SKM-1 treated with dmso at 0.1 percent for 144 hours (cell line): Measurements from ENCODE around the gene FICD.

Source experiments
- DNase-seq: peaks from one replicate; lab custom pipeline; 2025; ENCODE audit not compliant: unreplicated experiment; lab: John Stamatoyannopoulos, UW

FICD gene

DNA sequence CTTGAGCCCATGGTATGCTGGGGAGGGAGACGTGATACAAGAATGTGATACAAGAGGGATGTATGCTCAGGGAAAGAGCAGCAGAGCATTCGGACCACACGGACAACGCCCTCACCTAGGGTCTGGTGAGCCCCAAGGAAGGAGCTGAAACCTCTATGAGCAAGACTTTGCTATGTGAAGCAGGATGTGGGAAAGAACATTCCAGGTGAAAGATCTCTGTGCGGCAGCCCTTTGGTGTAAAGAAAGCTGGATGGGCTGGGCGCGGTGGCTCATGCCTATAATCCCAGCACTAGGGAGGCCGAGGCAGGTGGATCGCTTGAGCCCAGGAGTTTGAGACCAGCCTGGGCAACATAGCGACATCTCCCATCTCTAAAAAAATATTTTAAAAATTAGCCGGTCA is 16.9 kb upstream of the FICD start:
- no peak for DNase-seq

DNA sequence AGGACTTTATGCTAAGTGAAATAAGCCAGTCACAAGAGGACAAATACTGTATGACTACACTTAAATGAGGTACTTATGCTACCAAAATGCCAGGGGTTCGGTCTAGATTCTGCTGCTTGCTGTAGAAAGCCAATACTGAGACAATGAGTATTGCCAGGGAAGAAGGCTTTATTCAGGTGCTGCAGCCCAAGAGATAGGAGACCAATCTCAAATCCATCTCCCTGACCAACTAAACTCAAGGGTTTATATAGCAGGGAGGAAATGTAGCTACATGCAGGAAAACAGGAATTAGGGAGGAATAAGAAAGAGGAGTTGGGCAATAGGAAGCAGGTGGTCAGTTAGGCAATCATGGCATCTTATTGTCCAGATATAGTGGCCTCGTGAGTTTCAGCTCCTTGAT is 12.2 kb upstream of the FICD start:
- DNase-seq, result no peak

DNA sequence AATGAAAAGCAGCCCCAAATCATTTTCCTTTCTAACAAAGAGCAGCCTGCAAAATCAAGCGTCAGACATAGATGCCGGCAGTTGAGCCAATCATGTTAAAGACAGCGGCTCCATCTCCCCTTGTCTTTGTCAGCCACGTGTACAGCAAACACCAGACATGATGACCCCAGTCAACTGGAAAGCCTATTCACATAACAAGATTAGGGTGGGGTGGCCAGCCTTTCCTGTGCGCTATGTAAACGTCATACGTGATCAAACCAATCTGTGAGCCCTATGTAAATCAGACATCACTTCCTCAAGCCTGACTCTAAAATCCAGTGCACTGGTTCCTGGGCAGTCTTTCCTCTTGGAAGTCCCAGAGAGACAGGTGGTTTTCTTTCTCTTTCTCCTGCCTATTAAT is 9.9 kb upstream of the FICD start:
- DNase-seq, result no peak

DNA sequence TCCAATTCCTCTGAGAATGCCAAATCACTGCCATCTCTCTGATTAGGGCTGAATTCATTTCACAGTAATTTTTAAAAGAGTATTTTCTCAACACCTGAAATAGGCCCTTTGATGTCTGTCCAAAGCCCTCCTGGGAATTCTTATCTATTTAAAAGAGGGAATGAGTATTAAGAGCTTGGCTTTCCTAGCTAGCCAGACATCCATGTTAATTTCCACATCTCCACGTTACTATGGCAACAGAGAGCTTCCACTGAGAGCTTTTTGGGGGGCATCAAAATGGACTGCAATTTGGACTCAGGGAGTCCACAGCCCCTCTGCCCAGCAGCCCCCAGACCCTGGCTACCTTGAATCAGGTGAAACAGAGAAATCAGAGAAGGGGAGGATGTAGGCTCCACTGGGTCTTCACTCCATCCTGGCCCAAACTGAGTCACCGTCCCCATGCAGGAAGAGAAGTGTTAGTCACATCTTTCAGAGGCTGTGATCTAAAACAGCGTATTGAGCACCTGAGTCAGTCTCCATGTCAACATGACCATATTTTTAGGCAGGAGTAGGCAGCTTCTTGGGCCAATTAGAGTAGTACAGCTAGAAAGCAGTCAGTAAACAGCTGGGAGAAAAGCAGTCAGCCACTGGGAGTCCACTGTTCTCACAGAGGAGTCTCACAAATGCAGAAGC is 7.0 kb upstream of the FICD start:
- DNase-seq, result no peak

DNA sequence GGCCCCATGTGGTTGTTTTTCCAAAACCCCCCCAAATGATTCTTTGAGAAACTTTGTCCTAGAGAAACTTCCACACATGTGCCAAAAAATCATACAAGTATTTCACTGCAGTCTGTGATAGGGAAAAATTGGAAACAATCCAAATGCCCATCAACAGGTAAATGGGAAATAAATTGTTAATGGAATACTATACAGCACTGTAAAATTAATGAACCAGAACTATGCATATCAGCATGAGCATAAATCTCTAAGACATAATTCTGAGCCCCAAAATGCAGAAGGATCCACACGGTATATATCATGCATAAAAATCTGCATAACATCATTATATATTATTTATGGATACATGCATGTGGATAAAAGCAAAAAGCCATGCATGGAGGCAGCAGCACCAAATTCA is 5.3 kb upstream of the FICD start:
- DNase-seq, result no peak

DNA sequence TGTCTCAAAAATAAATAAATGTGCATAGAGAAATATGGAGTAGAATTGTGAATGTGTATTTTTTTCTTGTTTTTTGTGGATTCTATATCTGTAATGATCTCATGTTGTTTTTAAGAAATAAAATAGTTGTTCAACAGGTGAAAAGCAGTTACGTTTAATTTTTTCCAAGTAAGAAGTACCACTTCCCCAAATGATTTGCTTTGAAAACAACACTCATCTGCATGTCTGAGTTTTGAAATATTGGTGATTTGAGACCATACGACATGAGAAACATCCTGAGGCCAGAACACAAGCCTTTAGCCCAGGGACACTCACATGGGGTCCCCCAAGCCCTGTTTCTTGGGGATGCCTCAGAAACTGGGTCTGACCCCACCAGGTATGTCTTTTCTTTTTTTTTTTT is 4.2 kb upstream of the FICD start:
- no peak for DNase-seq

DNA sequence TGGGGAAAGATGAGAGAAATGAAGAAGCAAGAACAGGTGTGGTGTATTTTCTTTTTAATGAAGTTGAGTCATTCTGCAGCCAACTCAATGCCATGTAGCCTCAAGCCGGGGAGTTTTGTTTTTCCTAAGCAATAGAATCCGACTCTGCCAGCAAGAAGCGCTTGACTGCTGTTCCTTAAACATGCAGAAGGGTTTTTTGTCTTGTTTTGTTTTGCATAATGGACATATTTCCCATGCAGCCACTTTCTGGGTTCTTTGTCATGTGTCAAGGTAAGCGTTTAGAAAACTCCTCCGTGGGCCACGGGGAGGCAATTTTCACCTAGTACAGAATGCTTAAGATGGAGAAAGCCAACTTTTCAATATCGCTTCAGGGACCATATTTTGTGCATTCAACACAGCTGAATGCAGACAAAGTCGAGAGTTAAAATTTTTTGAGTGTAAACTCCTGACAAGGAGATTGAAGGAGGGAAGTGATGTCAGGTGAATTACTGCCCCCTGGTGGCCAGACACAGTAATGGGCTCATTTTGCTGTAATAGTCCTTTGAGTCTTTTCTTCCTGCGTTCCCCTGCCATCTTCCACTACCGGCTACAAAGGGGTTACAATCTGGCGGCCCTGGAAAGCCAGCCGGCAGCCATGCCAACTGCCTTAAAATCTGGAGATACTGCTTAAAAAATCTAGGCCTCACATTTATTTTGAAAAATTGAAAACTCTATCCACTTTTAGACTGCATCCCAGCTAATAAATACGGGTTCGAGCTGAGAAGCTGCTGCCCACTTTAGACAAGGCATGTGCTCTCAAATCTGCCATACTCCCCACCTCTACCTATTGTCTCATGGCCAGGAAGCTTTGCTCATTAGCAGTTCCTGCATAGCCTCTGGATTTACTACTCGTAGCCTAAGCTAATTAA is 3.2 kb upstream of the FICD start:
- no peak for DNase-seq

DNA sequence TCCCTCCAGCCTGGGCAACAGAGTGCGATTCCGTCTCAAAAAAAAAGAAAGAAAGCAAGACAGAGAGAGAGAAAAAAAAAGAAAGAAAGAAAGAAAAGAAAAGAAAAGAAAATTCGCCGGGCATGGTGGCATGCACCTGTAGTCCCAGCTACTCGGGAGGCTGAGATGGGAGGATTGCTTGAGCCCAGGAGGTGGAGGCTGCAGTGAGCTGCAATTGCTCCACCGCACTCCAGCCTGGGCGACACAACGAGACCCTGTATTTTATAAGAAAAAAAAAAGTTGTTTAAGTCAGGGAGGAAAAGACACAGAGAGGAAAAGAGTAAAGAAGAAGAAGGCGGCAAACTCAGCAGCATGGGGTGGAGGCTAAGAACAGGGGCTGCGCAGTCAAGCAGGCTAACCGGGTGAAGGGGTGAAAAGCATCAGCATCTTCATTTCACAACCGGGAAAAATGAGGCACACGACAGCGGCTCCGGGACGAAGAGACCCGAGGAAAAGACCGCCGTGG is 557 bp upstream of the FICD start:
- DNase-seq, result no peak

DNA sequence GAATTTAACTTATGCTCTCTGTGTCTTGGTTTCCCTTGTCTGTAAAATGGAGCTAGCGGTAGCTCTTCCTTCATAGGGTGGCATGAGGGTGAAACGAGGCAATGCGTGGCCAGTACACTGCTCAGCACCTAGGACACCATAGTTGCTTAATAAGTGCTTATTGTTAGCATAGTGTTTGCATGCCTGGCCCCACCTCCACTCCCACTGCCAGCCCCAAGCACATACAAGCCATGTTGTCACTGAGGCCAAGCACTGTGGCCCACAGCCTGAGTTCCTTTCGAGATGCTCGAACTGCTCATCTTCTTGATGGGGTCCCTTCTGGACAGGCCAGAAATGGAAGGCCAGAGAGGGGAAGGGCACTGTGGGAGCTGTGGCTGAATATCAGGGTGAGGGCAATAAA is 839 bp downstream of the FICD start:
- DNase-seq, result no peak

DNA sequence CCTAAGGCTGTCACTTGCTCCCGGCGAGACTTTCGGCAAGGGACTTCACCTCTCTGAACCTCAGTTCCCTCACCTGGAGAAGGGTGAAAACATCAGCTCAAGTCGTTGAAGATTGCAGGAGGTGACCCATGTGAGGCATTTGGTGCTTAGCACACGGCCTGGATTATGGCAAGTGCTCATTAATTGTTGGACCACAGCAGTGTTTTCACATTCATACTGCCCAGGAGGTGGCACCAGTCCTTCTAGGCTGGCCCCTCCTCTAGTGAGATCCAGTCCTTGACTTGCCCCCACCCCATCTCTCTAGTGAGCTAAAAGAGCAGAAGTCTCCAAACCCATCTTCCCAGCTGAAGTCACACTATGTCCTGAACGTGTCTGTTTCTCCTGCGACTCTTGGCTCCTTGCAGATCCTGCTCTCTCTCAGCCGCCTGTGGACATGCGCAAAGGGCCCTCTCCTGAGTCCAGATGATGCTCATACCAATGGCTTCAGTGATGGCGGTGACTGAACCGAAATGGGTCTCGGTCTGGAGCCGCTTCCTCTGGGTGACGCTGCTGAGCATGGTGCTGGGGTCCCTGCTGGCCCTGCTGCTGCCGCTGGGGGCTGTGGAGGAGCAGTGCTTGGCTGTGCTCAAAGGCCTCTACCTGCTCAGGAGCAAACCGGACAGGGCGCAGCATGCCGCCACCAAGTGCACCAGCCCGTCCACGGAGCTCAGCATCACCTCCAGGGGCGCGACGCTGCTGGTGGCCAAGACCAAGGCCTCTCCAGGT is 1.6 kb downstream of the FICD start:
- DNase-seq, result no peak

DNA sequence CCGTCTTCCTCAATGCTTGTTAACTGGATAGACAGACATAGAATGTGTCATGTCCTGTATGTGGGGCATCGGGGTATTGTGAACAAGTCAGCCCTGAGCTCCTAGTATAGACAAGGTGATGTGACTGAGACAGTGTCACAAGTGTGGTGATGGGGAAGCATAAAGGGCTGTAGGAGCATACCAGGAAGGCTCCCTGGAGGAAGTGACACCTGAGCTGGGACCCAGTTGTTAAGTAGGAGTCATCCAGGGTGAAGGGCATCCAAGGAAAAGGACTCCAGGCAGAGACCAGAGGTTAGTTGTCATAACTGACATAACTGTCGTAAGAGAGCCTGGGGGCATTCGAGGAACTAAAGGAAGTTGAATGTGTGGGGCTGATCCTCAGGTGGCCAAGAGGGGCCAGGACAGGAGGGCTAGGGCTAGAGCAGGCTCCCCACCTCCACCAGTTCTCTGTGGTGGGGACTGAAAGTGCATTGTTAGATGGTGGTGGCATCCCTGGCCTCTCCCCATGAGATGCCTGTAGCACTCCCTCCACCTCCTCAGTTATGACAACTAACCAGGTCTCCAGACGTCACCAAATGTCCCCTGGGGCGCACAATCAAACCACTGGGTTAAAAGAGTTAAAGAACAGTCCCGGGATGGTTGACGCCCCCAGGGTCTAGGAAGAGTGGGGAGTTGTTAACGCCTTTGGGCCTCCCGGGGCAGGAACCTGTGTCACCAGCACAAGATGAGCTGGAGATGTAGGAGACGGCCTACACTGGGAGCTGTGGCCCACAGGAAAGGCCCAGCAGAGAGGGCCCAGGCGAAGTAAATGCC is 2.4 kb downstream of the FICD start:
- no peak for DNase-seq

DNA sequence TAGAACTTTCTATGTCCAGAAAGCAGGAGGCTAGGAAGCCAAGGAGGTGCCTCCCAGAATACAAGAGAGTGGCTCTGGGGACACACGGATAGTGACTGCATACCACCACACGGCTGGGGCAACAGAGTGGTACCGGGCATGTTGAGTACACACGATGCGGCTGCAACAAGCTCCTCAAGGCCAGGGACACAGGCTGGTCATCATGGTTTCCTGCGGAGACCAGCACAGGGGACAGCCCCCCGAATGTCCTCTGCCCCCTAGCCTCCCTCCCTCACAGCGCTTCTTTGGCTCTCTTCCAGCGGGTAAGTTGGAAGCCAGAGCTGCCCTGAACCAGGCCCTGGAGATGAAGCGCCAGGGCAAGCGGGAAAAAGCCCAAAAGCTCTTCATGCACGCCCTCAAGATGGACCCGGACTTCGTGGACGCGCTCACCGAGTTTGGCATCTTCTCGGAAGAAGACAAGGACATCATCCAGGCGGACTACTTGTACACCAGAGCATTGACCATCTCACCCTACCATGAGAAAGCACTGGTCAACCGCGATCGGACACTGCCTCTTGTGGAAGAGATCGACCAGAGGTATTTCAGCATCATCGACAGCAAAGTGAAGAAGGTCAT is 3.1 kb downstream of the FICD start:
- no peak for DNase-seq

DNA sequence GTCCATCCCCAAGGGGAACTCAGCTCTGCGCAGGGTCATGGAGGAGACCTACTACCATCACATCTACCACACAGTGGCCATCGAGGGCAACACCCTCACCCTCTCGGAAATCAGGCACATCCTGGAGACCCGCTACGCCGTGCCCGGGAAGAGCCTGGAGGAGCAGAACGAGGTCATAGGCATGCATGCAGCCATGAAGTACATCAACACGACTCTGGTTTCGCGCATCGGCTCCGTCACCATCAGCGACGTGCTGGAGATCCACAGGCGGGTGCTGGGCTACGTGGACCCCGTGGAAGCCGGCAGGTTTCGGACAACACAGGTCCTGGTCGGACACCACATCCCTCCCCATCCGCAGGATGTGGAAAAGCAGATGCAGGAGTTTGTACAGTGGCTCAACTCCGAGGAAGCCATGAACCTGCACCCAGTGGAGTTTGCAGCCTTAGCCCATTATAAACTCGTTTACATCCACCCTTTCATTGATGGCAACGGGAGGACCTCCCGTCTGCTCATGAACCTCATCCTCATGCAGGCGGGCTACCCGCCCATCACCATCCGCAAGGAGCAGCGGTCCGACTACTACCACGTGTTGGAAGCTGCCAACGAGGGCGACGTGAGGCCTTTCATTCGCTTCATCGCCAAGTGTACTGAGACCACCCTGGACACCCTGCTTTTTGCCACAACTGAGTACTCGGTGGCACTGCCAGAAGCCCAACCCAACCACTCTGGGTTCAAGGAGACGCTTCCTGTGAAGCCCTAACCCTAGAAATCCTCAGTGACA is 3.8 kb downstream of the FICD start:
- no peak for DNase-seq

DNA sequence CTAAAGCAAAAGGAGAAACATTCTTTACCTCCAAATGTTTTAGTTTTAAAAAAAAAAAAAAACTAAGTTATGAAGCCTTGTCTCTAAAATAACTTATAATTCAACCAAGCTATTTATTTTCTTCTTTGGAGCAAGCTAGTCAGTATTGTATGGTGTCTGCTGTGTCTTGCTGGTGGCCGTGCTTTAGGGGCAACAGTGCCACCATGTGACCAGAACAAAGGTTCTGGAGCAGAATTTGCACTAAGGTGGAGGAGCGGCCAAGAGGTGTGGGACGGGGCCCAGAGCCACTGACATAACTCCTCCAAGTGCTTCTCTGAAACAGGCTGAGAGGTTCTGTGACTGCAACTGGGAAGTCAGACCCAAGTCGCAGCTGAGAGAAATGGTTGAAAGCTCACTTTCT is 4.5 kb downstream of the FICD start:
- DNase-seq, result no peak

DNA sequence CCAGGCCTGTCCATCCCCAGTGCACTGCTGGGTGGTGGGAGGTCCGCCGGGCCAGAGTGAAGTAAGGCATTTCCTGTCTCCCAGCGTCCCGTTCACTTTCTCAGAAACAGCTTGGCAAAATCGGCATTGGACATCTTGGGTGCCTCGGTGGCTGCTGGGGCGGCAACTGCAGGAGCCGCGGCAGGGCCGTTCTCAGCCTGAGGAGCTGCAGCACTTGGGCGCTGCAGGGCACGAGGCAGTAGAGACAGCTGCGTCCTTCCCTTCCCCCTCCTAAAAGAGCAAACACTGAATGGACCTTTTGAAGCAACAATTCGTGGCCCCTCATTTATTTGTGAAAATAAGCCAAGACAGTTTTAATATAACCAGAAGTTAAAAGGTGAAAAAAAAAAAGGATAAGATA is 8.3 kb downstream of the FICD start:
- no peak for DNase-seq

DNA sequence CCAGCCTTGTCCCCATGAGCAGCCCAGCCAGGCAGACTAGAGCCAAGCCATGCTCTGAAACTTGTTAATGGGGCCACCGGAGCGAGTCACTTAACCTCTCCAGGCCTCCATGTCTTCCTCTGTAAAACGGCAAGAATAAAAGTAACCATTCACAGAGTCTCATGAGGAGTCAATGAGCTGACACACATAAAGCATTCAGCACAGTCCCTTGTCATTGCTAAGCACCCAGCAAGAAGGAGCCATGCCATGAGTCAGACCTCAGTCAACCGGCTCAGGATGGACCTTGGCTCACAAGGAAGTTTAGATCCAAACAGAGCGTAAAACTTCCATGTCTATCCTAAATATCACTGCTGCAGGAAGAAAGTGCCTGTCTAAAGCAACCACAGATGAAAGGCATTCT is 10.6 kb downstream of the FICD start:
- DNase-seq, result no peak

DNA sequence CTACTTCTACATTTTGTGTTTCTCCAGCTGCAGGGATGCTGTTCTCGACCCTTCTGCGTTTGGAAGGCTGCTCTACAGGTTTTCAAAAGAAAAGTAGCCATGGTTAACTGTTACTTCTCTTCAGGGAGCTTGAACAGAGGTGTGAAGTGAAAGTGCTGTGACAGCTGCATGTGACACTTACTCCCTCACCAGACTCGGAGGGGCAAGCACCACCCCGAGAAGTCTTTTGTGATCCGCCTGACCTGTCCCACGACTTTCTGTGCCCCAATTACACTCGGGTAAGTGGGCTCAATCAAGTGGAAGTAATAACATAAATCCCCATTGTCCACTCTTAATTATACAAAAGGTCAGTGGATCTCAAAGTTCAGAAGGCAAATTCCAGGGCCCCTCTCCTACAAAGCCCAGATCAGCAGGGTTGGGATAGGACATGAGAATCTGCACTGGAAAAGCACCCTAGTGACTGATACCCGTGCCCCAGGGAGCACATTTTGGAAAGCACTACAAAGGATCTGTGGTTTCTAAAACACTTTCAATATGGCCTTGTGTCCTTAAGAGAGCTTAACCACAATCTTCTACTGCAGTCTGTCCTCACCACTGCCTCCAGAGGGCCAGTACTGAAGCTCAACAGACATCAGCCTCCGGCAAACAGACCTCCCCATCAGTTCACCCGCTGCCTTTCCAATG is 11.5 kb downstream of the FICD start:
- DNase-seq, result no peak

DNA sequence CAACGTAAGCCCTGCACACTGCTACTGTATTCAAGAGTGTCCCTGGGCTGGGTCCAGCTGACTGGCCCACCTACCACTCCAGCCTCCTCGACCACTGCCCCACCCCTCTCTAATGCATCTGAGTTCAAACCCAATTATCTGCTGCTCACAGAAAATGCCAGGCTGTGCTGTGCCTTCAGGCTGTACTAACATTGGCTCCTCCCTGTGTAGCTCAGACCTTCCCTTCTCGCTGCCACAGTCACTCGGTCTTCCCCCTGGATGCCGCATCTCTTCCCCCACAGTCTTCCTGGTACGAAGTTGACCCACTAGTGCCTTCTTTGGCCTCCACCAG is 12.1 kb downstream of the FICD start:
- no peak for DNase-seq

DNA sequence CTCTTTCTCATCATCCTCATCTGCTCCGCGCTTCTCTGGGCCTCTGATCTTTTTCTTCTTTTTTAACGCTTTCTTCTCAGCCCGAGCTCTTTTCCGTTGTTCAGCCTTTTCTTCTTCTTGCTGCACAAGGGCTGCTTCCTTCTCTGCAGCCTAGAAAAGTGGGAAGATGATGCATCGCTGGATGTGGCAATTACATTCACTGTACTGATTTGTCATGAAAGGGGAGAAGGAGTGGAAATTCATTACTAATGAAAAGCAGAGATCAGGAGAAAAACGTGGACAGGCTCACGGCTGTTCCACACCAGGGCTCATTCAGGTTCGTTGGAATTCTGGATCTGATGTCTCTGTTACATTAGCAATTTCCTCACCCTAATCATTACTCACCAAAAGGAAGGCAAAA is 15.1 kb downstream of the FICD start:
- DNase-seq, result no peak
